ENCODE data around the gene SPTLC2. TPM values are rescaled to one million over a fixed set of nuclear protein-coding genes. Genes with fewer than 3 reads are reported as not detected.

SPTLC2 gene
- total and polyA plus RNA-seq, 2 experiments from 2014 or later, result 33.6 to 34.2 TPM

- H3K27me3 ChIP-seq, result no peaks in the 10 kb centered on the region
- H3K9me2 ChIP-seq (replicated peaks; ENCODE audit: insufficient read depth), result no peaks in the 10 kb centered on the region
- no peaks in the 10 kb centered on the region for H4K20me1 ChIP-seq (ENCODE audit: insufficient read depth, poor library complexity, severe bottlenecking)
- H3K9me3 ChIP-seq (ENCODE audit: low read depth), result no peaks in the 10 kb centered on the region
- H3K4me3 ChIP-seq, result no peak overlapping the region
- no peaks in the 10 kb centered on the region for H3K79me2 ChIP-seq
- no peak for DNase-seq (ENCODE audit: low spot score)
- 80% methylated on average over 2 of the region's 2 CpGs for WGBS (ENCODE audit: low lambda C conversion rate, missing lambda C conversion rate)
- H2AFZ ChIP-seq, result no peak overlapping the region
- no peak overlapping the region for H3K4me2 ChIP-seq
- H3K36me3 ChIP-seq (replicated peaks; ENCODE audit: insufficient read depth, low read depth), result no peaks in the 10 kb centered on the region
- no peaks in the 10 kb centered on the region for H3K4me1 ChIP-seq (ENCODE audit: insufficient read depth)
- no peak for TF ChIP-seq EZH2phosphoT487 (IDR thresholded peaks at IDR 0.05; ENCODE audit: low read depth, severe bottlenecking, unreplicated experiment)
- TF ChIP-seq, protein P1, sequence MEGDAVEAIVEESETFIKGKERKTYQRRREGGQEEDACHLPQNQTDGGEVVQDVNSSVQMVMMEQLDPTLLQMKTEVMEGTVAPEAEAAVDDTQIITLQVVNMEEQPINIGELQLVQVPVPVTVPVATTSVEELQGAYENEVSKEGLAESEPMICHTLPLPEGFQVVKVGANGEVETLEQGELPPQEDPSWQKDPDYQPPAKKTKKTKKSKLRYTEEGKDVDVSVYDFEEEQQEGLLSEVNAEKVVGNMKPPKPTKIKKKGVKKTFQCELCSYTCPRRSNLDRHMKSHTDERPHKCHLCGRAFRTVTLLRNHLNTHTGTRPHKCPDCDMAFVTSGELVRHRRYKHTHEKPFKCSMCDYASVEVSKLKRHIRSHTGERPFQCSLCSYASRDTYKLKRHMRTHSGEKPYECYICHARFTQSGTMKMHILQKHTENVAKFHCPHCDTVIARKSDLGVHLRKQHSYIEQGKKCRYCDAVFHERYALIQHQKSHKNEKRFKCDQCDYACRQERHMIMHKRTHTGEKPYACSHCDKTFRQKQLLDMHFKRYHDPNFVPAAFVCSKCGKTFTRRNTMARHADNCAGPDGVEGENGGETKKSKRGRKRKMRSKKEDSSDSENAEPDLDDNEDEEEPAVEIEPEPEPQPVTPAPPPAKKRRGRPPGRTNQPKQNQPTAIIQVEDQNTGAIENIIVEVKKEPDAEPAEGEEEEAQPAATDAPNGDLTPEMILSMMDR (IDR thresholded peaks at IDR 0.05; ENCODE audit: poor library complexity), result no peak
- no peak for TF ChIP-seq EZH2 (IDR thresholded peaks at IDR 0.05; ENCODE audit: borderline replicate concordance)
- no peak overlapping the region for H3K27ac ChIP-seq
Observed at GRCh38 chr14:77659831-77660230, 43.4 kb upstream of the SPTLC2 start.

- Histone ChIP-seq H4K20me1 (ENCODE audit: insufficient read depth, poor library complexity, severe bottlenecking) (no peaks in the 10 kb centered on the region), H3K4me2 (no peak overlapping the region), H3K4me1 (ENCODE audit: insufficient read depth) (no peaks in the 10 kb centered on the region), H3K4me3 (no peak overlapping the region), H3K9me2 (replicated peaks; ENCODE audit: insufficient read depth) (no peaks in the 10 kb centered on the region), H3K36me3 (replicated peaks; ENCODE audit: insufficient read depth, low read depth) (no peaks in the 10 kb centered on the region), H3K27me3 (no peaks in the 10 kb centered on the region), H3K27ac (no peak overlapping the region), H3K9me3 (ENCODE audit: low read depth) (no peaks in the 10 kb centered on the region), H2AFZ (no peak overlapping the region), H3K79me2 (no peaks in the 10 kb centered on the region)
- no peak for DNase-seq (ENCODE audit: low spot score)
- TF ChIP-seq EZH2 (IDR thresholded peaks at IDR 0.05; ENCODE audit: borderline replicate concordance), result no peak
- TF ChIP-seq, protein P1 (IDR thresholded peaks at IDR 0.05; ENCODE audit: poor library complexity), result no peak
- no peak for TF ChIP-seq EZH2phosphoT487 (IDR thresholded peaks at IDR 0.05; ENCODE audit: low read depth, severe bottlenecking, unreplicated experiment)
- 87% methylated on average over 5 of the region's 5 CpGs for WGBS (ENCODE audit: low lambda C conversion rate, missing lambda C conversion rate)
Observed at GRCh38 chr14:77657280-77657679, 40.8 kb upstream of the SPTLC2 start.

GRCh38 chr14:77654001-77654441, 37.6 kb upstream of the SPTLC2 start:
- H2AFZ ChIP-seq, result no peak overlapping the region
- H3K9me3 ChIP-seq (ENCODE audit: low read depth), result no peaks in the 10 kb centered on the region
- no peaks in the 10 kb centered on the region for H4K20me1 ChIP-seq (ENCODE audit: insufficient read depth, poor library complexity, severe bottlenecking)
- WGBS (ENCODE audit: low lambda C conversion rate, missing lambda C conversion rate), result 67% methylated on average over 11 of the region's 11 CpGs
- H3K9me2 ChIP-seq (replicated peaks; ENCODE audit: insufficient read depth), result no peaks in the 10 kb centered on the region
- H3K79me2 ChIP-seq, result no peaks in the 10 kb centered on the region
- H3K27me3 ChIP-seq, result no peaks in the 10 kb centered on the region
- no peaks in the 10 kb centered on the region for H3K4me1 ChIP-seq (ENCODE audit: insufficient read depth)
- no peak for DNase-seq (ENCODE audit: low spot score)
- H3K4me3 ChIP-seq, result no peak overlapping the region
- H3K36me3 ChIP-seq (replicated peaks; ENCODE audit: insufficient read depth, low read depth), result no peaks in the 10 kb centered on the region
- H3K27ac ChIP-seq, result no peak overlapping the region
- no peak overlapping the region for H3K4me2 ChIP-seq
- no peak for TF ChIP-seq EZH2phosphoT487 (IDR thresholded peaks at IDR 0.05; ENCODE audit: low read depth, severe bottlenecking, unreplicated experiment)

GRCh38 chr14:77649326-77649725, 32.9 kb upstream of the SPTLC2 start:
- no peaks in the 10 kb centered on the region for H3K27me3 ChIP-seq
- TF ChIP-seq EZH2 (IDR thresholded peaks at IDR 0.05; ENCODE audit: borderline replicate concordance), result no peak
- no peak overlapping the region for H3K27ac ChIP-seq
- H3K36me3 ChIP-seq (replicated peaks; ENCODE audit: insufficient read depth, low read depth), result no peaks in the 10 kb centered on the region
- DNase-seq (ENCODE audit: low spot score), result no peak
- no peaks in the 10 kb centered on the region for H3K79me2 ChIP-seq
- 93% methylated on average over 3 of the region's 3 CpGs for WGBS (ENCODE audit: low lambda C conversion rate, missing lambda C conversion rate)
- no peaks in the 10 kb centered on the region for H3K9me3 ChIP-seq (ENCODE audit: low read depth)
- no peak overlapping the region for H3K4me3 ChIP-seq
- no peak overlapping the region for H3K4me2 ChIP-seq
- H4K20me1 ChIP-seq (ENCODE audit: insufficient read depth, poor library complexity, severe bottlenecking), result no peaks in the 10 kb centered on the region
- H3K9me2 ChIP-seq (replicated peaks; ENCODE audit: insufficient read depth), result no peaks in the 10 kb centered on the region
- H3K4me1 ChIP-seq (ENCODE audit: insufficient read depth), result no peaks in the 10 kb centered on the region
- no peak overlapping the region for H2AFZ ChIP-seq
